GM15510 (cell line): Measurements from ENCODE around the gene KIF1B.

Experiments used
- POLR2A ChIP-seq: IDR thresholded peaks from 3 replicates; pipeline ENCODE4 v1.6.1; 2011; ENCODE audit warnings: borderline replicate concordance; ENCODE audit not compliant: insufficient read length; ENCODE audit errors: extremely low read depth

Gene KIF1B

GRCh38 chr1:10399444-10399941 is 189.1 kb downstream of the KIF1B start:
- no peak for TF ChIP-seq POLR2A

- no peak for TF ChIP-seq POLR2A
These were observed 189.6 kb downstream of the KIF1B start for GRCh38 chr1:10400013-10400412.

GRCh38 chr1:10401281-10401680 is 190.9 kb downstream of the KIF1B start:
- no peak for TF ChIP-seq POLR2A

- TF ChIP-seq POLR2A, result no peak
These were observed 192.4 kb downstream of the KIF1B start for GRCh38 chr1:10402729-10403274.

GRCh38 chr1:10407201-10407600 is 196.8 kb downstream of the KIF1B start:
- TF ChIP-seq POLR2A, result no peak

- no peak for TF ChIP-seq POLR2A
These were observed 205.0 kb downstream of the KIF1B start for GRCh38 chr1:10415211-10415930.

GRCh38 chr1:10419351-10419750 is 209.0 kb downstream of the KIF1B start:
- TF ChIP-seq POLR2A, result no peak

- TF ChIP-seq POLR2A, result no peak
These were observed 211.3 kb downstream of the KIF1B start for GRCh38 chr1:10421637-10422036.

GRCh38 chr1:10424034-10424433 is 213.7 kb downstream of the KIF1B start:
- TF ChIP-seq POLR2A, result no peak

GRCh38 chr1:10424651-10425050 is 214.3 kb downstream of the KIF1B start:
- TF ChIP-seq POLR2A, result no peak

GRCh38 chr1:10428984-10429383 is 218.6 kb downstream of the KIF1B start:
- TF ChIP-seq POLR2A, result no peak

- TF ChIP-seq POLR2A, result no peak
These were observed 219.5 kb downstream of the KIF1B start for GRCh38 chr1:10429868-10430215.

- TF ChIP-seq POLR2A, result peak; percentile 59
These were observed 220.1 kb downstream of the KIF1B start, which contains the start of gene CENPS for GRCh38 chr1:10430216-10431069. Gene CENPS, plus strand, starts transcription at chr1:10430433. Its CDS starts 85 bp downstream, at chr1:10430518.
